ENCODE data around the gene CAPRIN2. TPM values are rescaled to one million over a fixed set of nuclear protein-coding genes. Genes with fewer than 3 reads are reported as not detected.

The CAPRIN2 gene
- total and polyA plus RNA-seq, 8 donors = 6.7 to 154 (median 25.7) TPM

- 73 to 79% (median 75%) methylated on average over 2 of the region's 2 CpGs for WGBS, 5 donors
- no peak for TF ChIP-seq POLR2AphosphoS5 (IDR thresholded peaks at IDR 0.05)
- no peak for TF ChIP-seq POLR2A (IDR thresholded peaks at IDR 0.05)
- TF ChIP-seq, protein P1, sequence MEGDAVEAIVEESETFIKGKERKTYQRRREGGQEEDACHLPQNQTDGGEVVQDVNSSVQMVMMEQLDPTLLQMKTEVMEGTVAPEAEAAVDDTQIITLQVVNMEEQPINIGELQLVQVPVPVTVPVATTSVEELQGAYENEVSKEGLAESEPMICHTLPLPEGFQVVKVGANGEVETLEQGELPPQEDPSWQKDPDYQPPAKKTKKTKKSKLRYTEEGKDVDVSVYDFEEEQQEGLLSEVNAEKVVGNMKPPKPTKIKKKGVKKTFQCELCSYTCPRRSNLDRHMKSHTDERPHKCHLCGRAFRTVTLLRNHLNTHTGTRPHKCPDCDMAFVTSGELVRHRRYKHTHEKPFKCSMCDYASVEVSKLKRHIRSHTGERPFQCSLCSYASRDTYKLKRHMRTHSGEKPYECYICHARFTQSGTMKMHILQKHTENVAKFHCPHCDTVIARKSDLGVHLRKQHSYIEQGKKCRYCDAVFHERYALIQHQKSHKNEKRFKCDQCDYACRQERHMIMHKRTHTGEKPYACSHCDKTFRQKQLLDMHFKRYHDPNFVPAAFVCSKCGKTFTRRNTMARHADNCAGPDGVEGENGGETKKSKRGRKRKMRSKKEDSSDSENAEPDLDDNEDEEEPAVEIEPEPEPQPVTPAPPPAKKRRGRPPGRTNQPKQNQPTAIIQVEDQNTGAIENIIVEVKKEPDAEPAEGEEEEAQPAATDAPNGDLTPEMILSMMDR (IDR thresholded peaks at IDR 0.05) = no peak
- intact Hi-C loops (cut with DNase I; ENCODE audit: low total_unique reads) = no loop called here
- H3K27me3 ChIP-seq = no peaks in the 10 kb centered on the region
- no peaks in the 10 kb centered on the region for H3K4me1 ChIP-seq
- no peak overlapping the region for H3K4me3 ChIP-seq
- no peak overlapping the region for H3K27ac ChIP-seq
- peaks cover 0 to 8% (median 0%) of the 10 kb centered on the region in 4 donors for H3K9me3 ChIP-seq
- no peaks in the 10 kb centered on the region for H3K36me3 ChIP-seq
- no peak for DNase-seq
Measured at GRCh38 chr12:30783946-30784345, 29.2 kb upstream of the CAPRIN2 start.

- DNase-seq = no peak
- TF ChIP-seq POLR2AphosphoS5 (IDR thresholded peaks at IDR 0.05) (no peak), POLR2A (IDR thresholded peaks at IDR 0.05) (no peak), EP300 (IDR thresholded peaks at IDR 0.05) (no peak)
- TF ChIP-seq, protein P1 (IDR thresholded peaks at IDR 0.05) = no peak
- Histone ChIP-seq H3K4me3 (no peak overlapping the region), H3K4me1 (no peaks in the 10 kb centered on the region), H3K27ac (no peak overlapping the region), H3K27me3 (no peaks in the 10 kb centered on the region), H3K9me3 (peaks cover 0 to 8% (median 0%) of the 10 kb centered on the region in 4 donors), H3K36me3 (no peaks in the 10 kb centered on the region)
- WGBS, 5 donors = 62 to 88% (median 81%) methylated on average over 3 of the region's 3 CpGs
- intact Hi-C loops (cut with DNase I; ENCODE audit: low total_unique reads) = no loop called here
Measured at GRCh38 chr12:30782316-30783173, 27.8 kb upstream of the CAPRIN2 start.

- Histone ChIP-seq H3K36me3 (no peaks in the 10 kb centered on the region), H3K9me3 (peaks cover 0 to 7% (median 0%) of the 10 kb centered on the region in 4 donors), H3K4me3 (no peak overlapping the region), H3K27ac (no peak overlapping the region), H3K4me1 (no peaks in the 10 kb centered on the region), H3K27me3 (no peaks in the 10 kb centered on the region)
- intact Hi-C loops (cut with DNase I; ENCODE audit: low total_unique reads) = no loop called here
- WGBS, 5 donors = 85 to 90% (median 89%) methylated on average over 4 to 5 of the region's 5 CpGs
- no peak for DNase-seq
- TF ChIP-seq POLR2A (IDR thresholded peaks at IDR 0.05) (no peak), POLR2AphosphoS5 (IDR thresholded peaks at IDR 0.05) (no peak), EP300 (IDR thresholded peaks at IDR 0.05) (no peak)
- TF ChIP-seq, protein P1 (IDR thresholded peaks at IDR 0.05) = no peak
Measured at GRCh38 chr12:30779578-30779977, 24.8 kb upstream of the CAPRIN2 start.

GRCh38 chr12:30779178-30779577, 24.4 kb upstream of the CAPRIN2 start:
- H3K4me1 ChIP-seq = no peaks in the 10 kb centered on the region
- H3K9me3 ChIP-seq = peaks cover 0 to 4% (median 0%) of the 10 kb centered on the region in 4 donors
- TF ChIP-seq, protein P1 (IDR thresholded peaks at IDR 0.05) = no peak
- TF ChIP-seq POLR2A (IDR thresholded peaks at IDR 0.05) = no peak
- no peak for TF ChIP-seq POLR2AphosphoS5 (IDR thresholded peaks at IDR 0.05)
- TF ChIP-seq EP300 (IDR thresholded peaks at IDR 0.05) = no peak
- H3K27ac ChIP-seq = no peak overlapping the region
- no peak for DNase-seq
- no peaks in the 10 kb centered on the region for H3K36me3 ChIP-seq
- no peak overlapping the region for H3K4me3 ChIP-seq
- intact Hi-C loops (cut with DNase I; ENCODE audit: low total_unique reads) = no loop called here
- H3K27me3 ChIP-seq = no peaks in the 10 kb centered on the region
